ENCODE results near the gene HOXA4. TPM values are rescaled to one million over a fixed set of nuclear protein-coding genes. Genes with fewer than 3 reads are reported as not detected.

Gene HOXA4
- total RNA-seq, 2 experiments from 2014 or later: 0.17 to 0.53 TPM

- peaks cover 10% of the 10 kb centered on the region for H3K4me1 Mint-ChIP-seq
- peak within 1 kb of the TSS; percentile 71 for H3K27ac Mint-ChIP-seq
- ATAC-seq (ENCODE audit: low read depth) (peak; percentile 94), DNase-seq (peak; percentile 74)
- peaks cover 88% of the 10 kb centered on the region for H3K27me3 Mint-ChIP-seq
- POLR2A ChIA-PET: interaction anchor here (0.6 to 1.6 kb wide), 4 partner anchors 35 to 645 kb away, joined by 3 to 6 read pairs (median 3); no protein-coding TSS in a partner anchor
- peaks cover 2% of the 10 kb centered on the region for H3K36me3 Mint-ChIP-seq
- H3K9me3 Mint-ChIP-seq: no peaks in the 10 kb centered on the region
- H3K4me3 Mint-ChIP-seq: peak within 1 kb of the TSS; percentile 91
Observed at GRCh38 chr7:27095897-27096767, 34.4 kb downstream of the HOXA4 start, which contains the start of gene HOXA1. Gene HOXA1 (minus strand): TSS chr7:27096000. CDS start chr7:27095912, 88 bp downstream.

- no peak for DNase-seq
- POLR2A ChIA-PET: no interaction called here
- Mint-ChIP-seq H3K9me3 (no peaks in the 10 kb centered on the region), H3K36me3 (peaks cover 2% of the 10 kb centered on the region), H3K4me3 (peak overlapping the region; percentile 91), H3K27me3 (peaks cover 88% of the 10 kb centered on the region), H3K4me1 (peaks cover 10% of the 10 kb centered on the region), H3K27ac (peak overlapping the region; percentile 71)
- ATAC-seq (ENCODE audit: low read depth): no peak
Observed at GRCh38 chr7:27095050-27095896, 35.3 kb downstream of the HOXA4 start.

- H3K9me3 Mint-ChIP-seq: no peaks in the 10 kb centered on the region
- H3K27ac Mint-ChIP-seq: no peak overlapping the region
- peaks cover 10% of the 10 kb centered on the region for H3K4me1 Mint-ChIP-seq
- H3K4me3 Mint-ChIP-seq: no peak overlapping the region
- peaks cover 89% of the 10 kb centered on the region for H3K27me3 Mint-ChIP-seq
- POLR2A ChIA-PET: no interaction called here
- no peak for ATAC-seq (ENCODE audit: low read depth)
- peaks cover under 1% of the 10 kb centered on the region for H3K36me3 Mint-ChIP-seq
- DNase-seq: no peak
Observed at GRCh38 chr7:27094304-27095049, 36.1 kb downstream of the HOXA4 start.

- H3K27ac Mint-ChIP-seq: no peak overlapping the region
- H3K27me3 Mint-ChIP-seq: peaks cover 89% of the 10 kb centered on the region
- peaks cover 10% of the 10 kb centered on the region for H3K4me1 Mint-ChIP-seq
- POLR2A ChIA-PET: no interaction called here
- H3K4me3 Mint-ChIP-seq: no peak overlapping the region
- DNase-seq (no peak), ATAC-seq (ENCODE audit: low read depth) (no peak)
- H3K36me3 Mint-ChIP-seq: no peaks in the 10 kb centered on the region
- no peaks in the 10 kb centered on the region for H3K9me3 Mint-ChIP-seq
Observed at GRCh38 chr7:27093184-27093895, 37.2 kb downstream of the HOXA4 start.

- DNase-seq: no peak
- POLR2A ChIA-PET: interaction anchor here (0.5 kb wide), 1 partner anchor 141 kb away, joined by 3 read pairs; no protein-coding TSS in a partner anchor
- Mint-ChIP-seq H3K4me1 (peaks cover 10% of the 10 kb centered on the region), H3K36me3 (no peaks in the 10 kb centered on the region), H3K9me3 (no peaks in the 10 kb centered on the region), H3K27ac (no peak overlapping the region), H3K4me3 (no peak overlapping the region), H3K27me3 (peaks cover 87% of the 10 kb centered on the region)
- ATAC-seq (ENCODE audit: low read depth): no peak
Observed at GRCh38 chr7:27092819-27093110, 37.8 kb downstream of the HOXA4 start.

GRCh38 chr7:27091941-27092818 is 38.4 kb downstream of the HOXA4 start:
- Mint-ChIP-seq H3K4me3 (no peak overlapping the region), H3K4me1 (peaks cover 8% of the 10 kb centered on the region), H3K36me3 (no peaks in the 10 kb centered on the region), H3K9me3 (no peaks in the 10 kb centered on the region), H3K27ac (no peak overlapping the region), H3K27me3 (peaks cover 87% of the 10 kb centered on the region)
- POLR2A ChIA-PET: interaction anchor here (0.5 kb wide), 1 partner anchor 142 kb away, joined by 3 read pairs; no protein-coding TSS in a partner anchor
- DNase-seq: no peak
- ATAC-seq (ENCODE audit: low read depth): no peak

GRCh38 chr7:27091105-27091504 is 39.5 kb downstream of the HOXA4 start:
- Mint-ChIP-seq H3K27ac (no peak overlapping the region), H3K4me3 (no peak overlapping the region), H3K9me3 (no peaks in the 10 kb centered on the region), H3K36me3 (no peaks in the 10 kb centered on the region), H3K27me3 (peaks cover 93% of the 10 kb centered on the region), H3K4me1 (peaks cover 6% of the 10 kb centered on the region)
- ATAC-seq (ENCODE audit: low read depth) (no peak), DNase-seq (no peak)
- POLR2A ChIA-PET: no interaction called here

- no peak for ATAC-seq (ENCODE audit: low read depth)
- POLR2A ChIA-PET: no interaction called here
Observed at GRCh38 chr7:27088002-27088922, 42.3 kb downstream of the HOXA4 start.

GRCh38 chr7:27083646-27084045 is 46.9 kb downstream of the HOXA4 start:
- H3K27me3 Mint-ChIP-seq: peaks cover 30% of the 10 kb centered on the region

More at GRCh38 chr7:27088002-27088922, 42.3 kb downstream of the HOXA4 start:
- Mint-ChIP-seq H3K4me1 (no peaks in the 10 kb centered on the region), H3K36me3 (no peaks in the 10 kb centered on the region), H3K27ac (no peak overlapping the region), H3K27me3 (peaks cover 74% of the 10 kb centered on the region), H3K9me3 (no peaks in the 10 kb centered on the region), H3K4me3 (peak overlapping the region; percentile 51)
- DNase-seq: no peak

GRCh38 chr7:27082171-27082570 is 48.4 kb downstream of the HOXA4 start:
- H3K27ac Mint-ChIP-seq: no peak overlapping the region
- H3K27me3 Mint-ChIP-seq: peaks cover 17% of the 10 kb centered on the region
- POLR2A ChIA-PET: no interaction called here
- peaks cover 3% of the 10 kb centered on the region for H3K4me1 Mint-ChIP-seq
- no peak for ATAC-seq (ENCODE audit: low read depth)
- no peaks in the 10 kb centered on the region for H3K9me3 Mint-ChIP-seq
- DNase-seq: no peak
- no peak overlapping the region for H3K4me3 Mint-ChIP-seq
- no peaks in the 10 kb centered on the region for H3K36me3 Mint-ChIP-seq

More at GRCh38 chr7:27083646-27084045, 46.9 kb downstream of the HOXA4 start:
- ATAC-seq (ENCODE audit: low read depth) (no peak), DNase-seq (no peak)
- H3K9me3 Mint-ChIP-seq: no peaks in the 10 kb centered on the region
- no peak overlapping the region for H3K27ac Mint-ChIP-seq
- peaks cover 3% of the 10 kb centered on the region for H3K4me1 Mint-ChIP-seq
- POLR2A ChIA-PET: no interaction called here
- H3K4me3 Mint-ChIP-seq: no peak overlapping the region
- H3K36me3 Mint-ChIP-seq: no peaks in the 10 kb centered on the region

- no peak for DNase-seq
- Mint-ChIP-seq H3K27ac (no peak overlapping the region), H3K4me1 (peaks cover 3% of the 10 kb centered on the region), H3K27me3 (peaks cover 7% of the 10 kb centered on the region), H3K9me3 (no peaks in the 10 kb centered on the region), H3K4me3 (no peak overlapping the region), H3K36me3 (no peaks in the 10 kb centered on the region)
- POLR2A ChIA-PET: no interaction called here
- ATAC-seq (ENCODE audit: low read depth): no peak
Observed at GRCh38 chr7:27080844-27081436, 49.6 kb downstream of the HOXA4 start.
